SIG-M5 (cell line): Measurements from ENCODE around the gene KCNMA1.

Experiments used
- DNase-seq: peaks from one replicate; lab custom pipeline; 2025; lab: John Stamatoyannopoulos, UW

The KCNMA1 gene

DNA sequence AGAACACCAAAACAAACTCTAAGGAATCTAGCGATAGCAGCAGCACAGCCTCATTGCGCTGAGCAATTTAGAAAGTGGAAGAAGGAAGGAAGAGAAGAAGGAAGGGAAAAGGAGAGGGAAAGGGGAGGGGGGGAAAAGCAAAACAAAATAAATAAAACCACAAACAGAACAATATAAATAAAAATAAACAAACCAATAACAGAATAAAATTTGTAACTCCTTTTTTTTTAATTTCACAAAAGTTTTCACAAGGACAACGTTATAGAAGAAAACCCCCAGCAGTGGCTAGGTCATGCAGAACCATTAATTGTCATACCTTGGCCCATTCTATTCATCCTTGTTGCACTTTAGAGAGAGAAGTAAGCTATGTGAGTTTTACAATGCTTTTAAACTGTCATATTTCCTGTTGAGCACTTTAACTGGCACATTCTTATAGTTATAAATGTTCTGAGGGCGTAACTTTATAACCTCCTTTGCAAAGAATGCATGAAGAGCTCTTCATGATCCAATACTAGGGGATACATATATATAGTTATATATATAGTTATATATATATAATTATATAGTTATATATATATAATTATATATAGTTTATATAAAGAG lies 752.8 kb downstream of the KCNMA1 start:
- no peak for DNase-seq

DNA sequence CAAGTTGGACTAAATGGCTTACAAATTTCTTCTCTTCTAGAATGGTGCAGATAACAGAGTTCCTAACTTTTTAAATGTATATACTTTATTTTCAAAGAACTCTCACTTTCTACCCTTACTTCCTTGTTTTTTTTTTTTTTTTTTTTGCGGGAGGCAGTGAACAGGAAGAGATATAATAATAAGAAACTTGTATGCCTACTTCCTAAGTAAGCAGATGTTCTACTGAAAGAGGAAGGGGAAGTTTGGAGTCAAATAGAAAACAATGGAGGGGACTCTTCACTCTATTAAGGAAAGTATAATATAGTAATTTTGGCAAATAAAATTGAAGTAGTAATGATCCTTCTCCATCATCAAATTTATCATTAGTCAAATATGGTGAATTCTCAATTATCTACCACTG lies 754.0 kb downstream of the KCNMA1 start:
- DNase-seq: no peak

GRCh38 chr10:76882796-76883195 lies 754.8 kb downstream of the KCNMA1 start:
- DNase-seq: no peak

- DNase-seq: no peak
Measured at GRCh38 chr10:76882245-76882644, 755.4 kb downstream of the KCNMA1 start.

DNA sequence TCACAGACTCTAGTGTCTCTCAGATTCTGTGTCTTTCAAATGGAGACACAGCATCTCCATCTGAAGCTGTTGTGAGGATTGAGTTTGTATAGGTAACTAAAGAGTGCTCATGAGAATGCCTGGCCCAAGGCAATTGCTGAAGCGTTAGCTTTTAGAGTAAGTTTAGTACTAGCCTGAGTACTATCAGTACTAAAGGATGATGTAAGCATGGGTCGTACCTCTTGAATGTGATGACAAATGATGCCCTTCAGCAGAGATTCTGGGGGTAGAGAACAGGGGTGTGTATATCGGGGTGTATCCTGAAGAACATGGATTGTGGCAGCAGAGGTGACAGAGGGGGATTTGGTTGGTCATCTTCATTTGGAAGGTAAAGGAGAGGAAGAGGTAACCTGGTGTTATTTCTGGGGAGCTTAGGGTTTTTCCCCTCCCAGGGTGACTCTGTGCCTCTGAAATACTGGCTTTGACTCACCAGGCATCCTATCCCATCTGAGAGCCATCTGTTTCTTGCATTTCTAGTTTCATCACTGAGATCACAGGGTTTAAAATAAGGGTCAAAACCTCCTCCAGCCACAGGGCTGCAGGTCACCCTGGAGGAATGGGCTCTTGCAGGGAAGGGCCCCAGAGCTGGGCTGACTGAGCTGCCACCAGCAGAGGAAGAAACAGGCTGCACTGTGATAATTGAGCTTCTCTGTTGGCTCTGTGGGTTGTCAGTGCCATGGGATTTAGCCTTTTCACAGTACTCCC lies 756.0 kb downstream of the KCNMA1 start:
- no peak for DNase-seq

GRCh38 chr10:76880931-76881330 lies 756.7 kb downstream of the KCNMA1 start:
- no peak for DNase-seq

GRCh38 chr10:76879116-76879913 lies 758.3 kb downstream of the KCNMA1 start:
- no peak for DNase-seq

DNA sequence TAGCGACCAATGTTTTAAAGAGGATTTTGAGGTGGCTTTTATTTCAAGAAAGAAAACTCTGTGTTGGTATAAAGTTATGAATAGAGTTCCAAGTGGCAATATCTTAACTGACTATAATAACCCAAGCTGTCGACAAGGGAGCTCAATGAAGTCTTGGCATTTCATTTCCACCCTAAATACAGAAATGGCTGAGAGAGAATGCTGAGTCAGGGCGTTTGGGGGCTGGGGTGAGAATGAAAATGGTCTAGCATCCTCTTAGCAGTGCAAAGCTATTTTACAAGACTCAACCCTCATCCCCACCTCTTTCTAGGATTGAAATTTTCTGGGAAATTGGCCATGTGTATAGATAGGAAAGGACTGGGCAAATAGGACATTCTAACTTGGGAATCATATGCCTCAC lies 759.1 kb downstream of the KCNMA1 start:
- DNase-seq: no peak

DNA sequence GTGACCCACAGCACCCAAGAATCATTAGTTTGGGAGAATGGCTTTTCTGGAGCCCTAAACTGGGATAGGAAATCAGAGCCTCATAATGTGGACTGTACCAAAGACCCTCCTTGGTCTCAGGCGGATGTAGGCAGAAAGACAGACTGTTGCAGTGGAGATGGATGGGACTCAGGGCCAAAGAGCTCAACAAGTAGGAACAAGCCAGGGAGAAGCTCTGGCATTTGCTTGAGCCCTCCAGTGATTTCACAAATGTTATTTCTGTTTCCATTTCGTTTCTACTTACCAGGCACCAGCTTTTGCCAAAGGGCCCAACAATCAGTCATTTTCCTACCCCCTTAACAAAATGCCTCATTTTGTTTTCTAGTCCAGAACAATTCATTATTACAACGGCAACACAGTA lies 762.7 kb downstream of the KCNMA1 start:
- no peak for DNase-seq

GRCh38 chr10:76874176-76874575 lies 763.4 kb downstream of the KCNMA1 start:
- no peak for DNase-seq

GRCh38 chr10:76871697-76872295 lies 765.8 kb downstream of the KCNMA1 start:
- no peak for DNase-seq

DNA sequence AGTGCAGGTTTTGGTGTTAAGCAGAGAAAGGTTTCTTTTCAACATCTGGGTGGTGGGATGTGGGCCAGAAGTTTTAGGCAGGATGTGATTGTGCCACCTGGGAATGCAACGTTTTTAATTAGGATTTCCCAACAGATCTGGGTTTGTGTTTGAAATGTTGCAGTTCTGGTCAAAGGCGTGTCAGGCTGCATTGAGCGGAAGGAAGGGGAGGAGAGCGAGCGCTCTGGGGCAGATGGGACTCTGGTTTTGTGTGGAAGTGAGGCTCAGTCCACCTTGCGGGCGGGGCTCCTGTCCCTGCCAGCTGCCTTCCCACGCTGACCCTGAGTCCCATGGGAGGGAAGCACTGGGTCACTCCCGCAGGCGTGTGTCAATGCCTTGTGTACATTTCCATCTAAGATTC lies 767.7 kb downstream of the KCNMA1 start:
- no peak for DNase-seq

- DNase-seq: no peak
Measured at GRCh38 chr10:76868098-76868977, 769.3 kb downstream of the KCNMA1 start.

DNA sequence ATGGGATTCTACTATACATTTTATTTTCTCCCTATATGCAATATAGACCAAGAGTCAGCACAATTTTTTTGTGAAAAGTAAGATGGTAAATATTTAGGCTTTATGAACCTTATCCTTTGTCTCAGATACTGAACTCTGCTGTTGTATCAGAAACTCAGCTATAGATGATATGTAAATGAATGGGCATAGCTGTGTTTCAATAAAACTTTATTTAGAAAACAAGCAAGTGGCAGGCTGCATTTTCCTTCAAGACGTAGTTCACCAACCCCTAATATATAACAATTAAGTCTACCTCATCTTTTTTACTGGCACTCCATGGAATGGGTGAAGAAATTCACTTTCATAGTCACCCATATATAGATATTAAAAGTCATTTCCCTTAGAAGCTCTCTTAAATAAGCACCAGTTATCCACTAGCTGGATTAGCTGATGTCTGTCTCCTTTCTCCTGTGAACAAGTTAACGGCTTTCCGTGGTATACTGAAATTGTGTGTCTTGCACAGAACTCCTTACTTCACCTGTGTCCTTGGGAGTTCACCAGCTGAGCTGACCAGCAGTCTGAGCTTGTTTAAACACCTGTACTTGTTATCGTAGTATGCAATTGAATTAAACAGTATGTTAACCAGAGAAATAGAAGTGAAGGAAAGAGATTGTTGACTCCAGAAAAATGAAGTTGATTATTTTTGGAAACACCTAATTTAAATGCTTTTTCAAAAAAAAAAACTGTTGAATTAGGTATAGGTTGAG lies 770.6 kb downstream of the KCNMA1 start:
- DNase-seq: no peak

DNA sequence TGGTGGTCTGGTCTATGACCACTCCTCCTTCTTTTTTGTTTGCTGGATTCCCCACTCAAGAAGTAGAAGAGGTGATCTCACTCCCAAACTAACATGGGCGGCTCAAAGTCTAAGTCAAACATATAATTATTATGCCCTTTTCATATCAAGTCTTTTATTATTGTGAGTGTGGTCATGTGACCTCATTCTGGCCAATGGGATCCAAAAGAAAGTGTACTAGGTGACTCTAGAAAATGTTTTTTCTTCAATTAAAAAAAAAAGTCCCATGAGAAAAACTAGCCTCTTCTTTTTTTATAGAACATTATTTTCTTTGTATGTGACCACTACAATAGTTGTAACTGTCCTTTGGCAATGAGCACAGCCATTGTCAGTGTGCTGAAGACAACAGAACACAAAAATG lies 772.7 kb downstream of the KCNMA1 start:
- DNase-seq: no peak

DNA sequence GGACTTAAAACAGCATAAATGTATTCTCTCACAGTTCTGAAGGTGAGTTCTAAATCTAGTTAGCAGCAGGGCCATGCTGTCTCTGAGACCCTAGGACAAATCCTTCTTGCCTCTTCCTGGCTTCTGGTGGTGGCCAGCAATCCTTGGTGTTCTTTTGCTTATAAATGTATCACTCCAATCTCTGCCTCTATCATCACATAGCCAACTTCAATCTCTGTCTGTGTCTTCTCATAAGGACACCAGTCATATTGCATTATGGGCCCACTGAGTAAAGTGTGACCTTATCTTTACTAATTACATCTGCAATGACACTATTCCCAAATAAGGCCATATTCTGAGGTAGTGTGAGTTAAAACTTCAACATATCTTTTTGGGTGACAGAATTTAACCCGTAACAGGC lies 778.9 kb downstream of the KCNMA1 start:
- DNase-seq: no peak

DNA sequence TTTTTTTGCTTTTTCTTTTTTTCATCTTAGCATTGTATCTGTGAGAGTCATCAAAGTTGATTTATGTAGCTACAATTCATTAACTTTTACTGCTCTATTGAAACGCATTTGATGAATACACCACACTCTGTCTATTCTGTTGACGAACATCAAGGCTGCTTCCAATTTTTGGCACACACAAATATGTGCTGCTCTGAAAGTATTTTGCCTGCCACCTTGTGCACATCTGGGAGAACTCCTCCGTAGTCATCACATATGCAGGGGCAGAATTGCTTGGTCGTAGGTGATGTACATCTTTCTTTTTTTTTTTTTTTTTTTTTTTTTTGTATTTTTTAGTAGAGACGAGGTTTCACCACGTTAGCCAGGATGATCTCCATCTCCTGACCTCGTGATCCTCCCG lies 796.8 kb downstream of the KCNMA1 start:
- no peak for DNase-seq

DNA sequence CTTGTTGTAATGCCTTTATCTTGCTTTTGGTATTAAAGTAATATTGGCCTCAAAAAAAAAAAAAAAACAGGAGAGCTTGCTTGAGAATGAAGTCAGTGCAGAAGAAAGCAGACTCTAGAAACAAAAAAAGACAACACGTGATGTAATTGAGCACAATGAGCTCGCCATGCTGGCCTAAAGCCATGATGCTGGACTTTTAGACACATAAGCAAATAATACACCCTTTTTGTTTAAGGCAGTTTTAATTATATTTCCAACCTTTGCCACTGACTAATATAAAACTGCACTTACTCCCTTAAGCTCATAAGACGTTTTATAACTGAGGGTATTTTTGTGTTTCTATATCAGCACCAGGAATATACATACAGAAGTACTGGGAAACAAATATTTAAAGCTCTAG lies 798.3 kb downstream of the KCNMA1 start:
- no peak for DNase-seq

DNA sequence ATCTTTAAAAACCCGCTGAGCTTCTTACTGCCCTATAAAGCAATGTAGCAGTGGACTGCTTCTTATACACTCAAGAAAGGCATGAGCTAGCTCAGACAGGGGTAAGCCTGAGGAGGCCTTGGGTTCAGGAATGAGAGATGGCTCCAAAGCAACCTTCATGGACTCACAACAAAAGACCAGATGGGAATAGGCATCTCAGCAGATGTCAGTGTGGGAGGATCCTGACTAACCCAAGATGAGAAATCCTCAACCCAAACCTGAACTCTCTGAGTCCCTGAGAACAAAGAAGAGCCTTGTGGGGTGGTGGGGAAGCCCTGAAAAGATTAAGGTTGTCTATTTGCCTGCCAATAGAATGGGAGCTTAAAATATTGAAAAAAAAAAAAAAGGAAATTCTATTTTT lies 807.4 kb downstream of the KCNMA1 start:
- no peak for DNase-seq

DNA sequence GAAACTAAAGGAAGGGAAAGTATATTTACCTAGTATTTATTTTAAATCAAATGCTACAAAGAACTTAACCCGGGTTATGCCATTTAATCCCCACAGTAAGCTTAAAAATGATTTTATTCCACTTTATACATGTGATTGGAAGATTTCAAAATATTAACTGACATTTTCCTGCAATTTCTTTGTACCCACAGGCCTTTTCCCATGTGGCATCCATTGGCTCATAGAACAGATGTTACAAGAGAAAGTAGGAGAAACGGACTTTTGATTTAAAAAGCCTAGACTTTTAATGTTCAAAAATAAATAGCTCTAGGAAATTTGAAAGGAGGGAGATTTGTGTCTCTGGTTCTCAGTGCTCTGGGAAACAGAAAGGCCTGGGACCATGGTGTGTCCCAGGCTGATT lies 807.9 kb downstream of the KCNMA1 start:
- no peak for DNase-seq
